C4-2B (cell line): ENCODE results near the gene TEDC1.

Experiments used
- H3K27ac ChIP-seq: fragments of 450-650 bp; 2 replicates; pipeline ENCODE4 v1.5.1; 2017
- ZFX ChIP-seq: fragments of 450-650 bp; IDR thresholded peaks from 2 replicates; pipeline ENCODE4 v1.6.1; 2017
- TF ChIP-seq, protein P1 (sequence below): fragments of 450-650 bp; conservative IDR thresholded peaks from 2 replicates; pipeline ENCODE4 v1.5.1; 2017; ENCODE audit warnings: mild to moderate bottlenecking

Gene TEDC1

DNA sequence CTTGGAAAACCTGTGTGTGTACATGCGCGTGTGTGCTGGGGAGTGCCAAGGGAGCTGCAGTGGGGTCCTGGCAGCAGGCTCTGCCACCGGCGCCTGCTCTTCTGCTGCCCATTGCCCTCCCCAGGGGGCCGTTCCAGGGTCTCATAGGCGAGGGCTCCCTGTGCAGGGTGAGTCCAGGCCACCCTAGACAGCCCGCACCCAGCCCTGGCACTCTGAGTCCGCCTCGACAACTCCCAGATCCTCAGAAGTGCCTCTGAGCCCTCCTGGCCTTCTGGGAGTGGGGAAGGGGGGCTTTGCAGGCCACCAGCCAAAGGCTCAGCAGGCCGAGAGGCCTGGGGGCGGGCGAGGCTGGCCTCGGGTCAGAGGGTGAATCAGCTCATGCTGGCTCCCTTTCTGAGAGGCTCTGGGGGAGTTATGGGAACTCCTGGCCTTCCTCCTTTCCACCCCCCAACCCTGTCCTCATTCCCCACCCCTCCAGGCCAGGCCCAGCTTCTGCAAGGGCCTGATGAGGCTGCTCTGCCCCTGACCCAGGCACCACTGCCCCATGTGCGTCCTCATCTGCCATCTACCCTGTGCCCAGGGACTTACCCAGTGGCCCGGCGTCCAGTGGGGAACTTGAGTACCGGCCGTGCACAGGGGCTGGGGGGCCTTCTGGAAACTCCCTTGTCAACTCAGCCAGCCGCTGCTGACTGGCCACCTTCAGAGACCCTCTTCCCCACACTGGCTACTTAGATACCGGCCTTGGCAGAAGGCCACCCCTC is 2.1 kb upstream of the TEDC1 start:
- peak overlapping the region; percentile 93 for H3K27ac ChIP-seq
- TF ChIP-seq ZFX, result no peak
- TF ChIP-seq, protein P1, sequence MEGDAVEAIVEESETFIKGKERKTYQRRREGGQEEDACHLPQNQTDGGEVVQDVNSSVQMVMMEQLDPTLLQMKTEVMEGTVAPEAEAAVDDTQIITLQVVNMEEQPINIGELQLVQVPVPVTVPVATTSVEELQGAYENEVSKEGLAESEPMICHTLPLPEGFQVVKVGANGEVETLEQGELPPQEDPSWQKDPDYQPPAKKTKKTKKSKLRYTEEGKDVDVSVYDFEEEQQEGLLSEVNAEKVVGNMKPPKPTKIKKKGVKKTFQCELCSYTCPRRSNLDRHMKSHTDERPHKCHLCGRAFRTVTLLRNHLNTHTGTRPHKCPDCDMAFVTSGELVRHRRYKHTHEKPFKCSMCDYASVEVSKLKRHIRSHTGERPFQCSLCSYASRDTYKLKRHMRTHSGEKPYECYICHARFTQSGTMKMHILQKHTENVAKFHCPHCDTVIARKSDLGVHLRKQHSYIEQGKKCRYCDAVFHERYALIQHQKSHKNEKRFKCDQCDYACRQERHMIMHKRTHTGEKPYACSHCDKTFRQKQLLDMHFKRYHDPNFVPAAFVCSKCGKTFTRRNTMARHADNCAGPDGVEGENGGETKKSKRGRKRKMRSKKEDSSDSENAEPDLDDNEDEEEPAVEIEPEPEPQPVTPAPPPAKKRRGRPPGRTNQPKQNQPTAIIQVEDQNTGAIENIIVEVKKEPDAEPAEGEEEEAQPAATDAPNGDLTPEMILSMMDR, result no peak

DNA sequence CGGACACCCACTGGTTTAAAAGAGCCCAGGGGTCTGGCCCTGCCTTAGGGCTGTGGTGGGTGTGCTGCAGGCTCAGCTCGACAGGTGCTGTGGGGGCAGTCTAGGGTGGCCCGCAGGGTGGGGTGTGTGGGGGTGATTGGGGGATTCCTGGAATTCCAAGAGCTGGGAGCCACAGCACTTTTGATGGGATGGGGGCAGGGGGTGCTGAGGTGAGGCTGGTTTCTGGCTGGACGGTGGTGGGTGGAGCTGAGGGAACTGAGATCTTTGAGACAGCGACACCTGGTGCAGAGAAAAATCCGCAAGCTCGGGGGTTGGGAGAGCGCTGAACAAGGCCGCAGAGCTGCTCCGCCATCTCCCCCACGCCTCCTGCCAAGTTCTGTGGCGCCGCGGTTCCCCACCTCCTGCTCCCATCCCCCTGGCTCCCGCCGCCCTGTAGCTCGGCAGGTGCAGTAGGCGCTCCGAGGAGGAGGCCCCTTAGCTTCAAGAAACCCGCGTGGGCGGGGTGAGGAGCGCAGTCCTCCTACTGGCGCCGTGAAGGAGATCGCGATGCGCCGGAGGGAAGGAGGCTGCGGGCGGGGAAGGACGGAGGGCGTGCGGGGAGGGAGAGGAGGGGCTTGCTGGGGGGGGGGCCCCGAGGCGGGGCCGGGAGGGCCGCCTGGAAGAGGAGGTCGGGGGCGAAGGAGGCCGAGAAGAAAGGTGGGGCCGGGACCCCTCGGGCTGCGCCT is 1.3 kb upstream of the TEDC1 start:
- TF ChIP-seq ZFX, result peak; percentile 30; the same call in 1 of the 2 replicates
- TF ChIP-seq, protein P1, result peak; percentile 13
- H3K27ac ChIP-seq, result peak overlapping the region; percentile 93

DNA sequence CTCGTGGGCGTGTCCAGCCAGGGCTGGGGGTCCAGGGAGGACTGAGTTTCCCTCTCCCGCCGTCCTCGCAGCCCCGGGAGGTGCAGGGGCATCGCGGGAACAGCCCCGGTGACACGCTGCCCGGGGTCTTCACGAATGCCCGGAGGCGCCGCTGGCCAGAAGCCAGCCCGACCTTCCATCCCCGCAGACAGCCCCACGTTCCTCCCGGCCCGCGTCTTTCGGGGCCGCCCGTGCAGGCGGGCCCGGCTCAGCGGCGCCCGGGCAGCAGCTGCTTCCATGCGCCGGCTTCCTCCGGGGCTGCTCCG is 827 bp upstream of the TEDC1 start:
- TF ChIP-seq, protein P1, result no peak

DNA sequence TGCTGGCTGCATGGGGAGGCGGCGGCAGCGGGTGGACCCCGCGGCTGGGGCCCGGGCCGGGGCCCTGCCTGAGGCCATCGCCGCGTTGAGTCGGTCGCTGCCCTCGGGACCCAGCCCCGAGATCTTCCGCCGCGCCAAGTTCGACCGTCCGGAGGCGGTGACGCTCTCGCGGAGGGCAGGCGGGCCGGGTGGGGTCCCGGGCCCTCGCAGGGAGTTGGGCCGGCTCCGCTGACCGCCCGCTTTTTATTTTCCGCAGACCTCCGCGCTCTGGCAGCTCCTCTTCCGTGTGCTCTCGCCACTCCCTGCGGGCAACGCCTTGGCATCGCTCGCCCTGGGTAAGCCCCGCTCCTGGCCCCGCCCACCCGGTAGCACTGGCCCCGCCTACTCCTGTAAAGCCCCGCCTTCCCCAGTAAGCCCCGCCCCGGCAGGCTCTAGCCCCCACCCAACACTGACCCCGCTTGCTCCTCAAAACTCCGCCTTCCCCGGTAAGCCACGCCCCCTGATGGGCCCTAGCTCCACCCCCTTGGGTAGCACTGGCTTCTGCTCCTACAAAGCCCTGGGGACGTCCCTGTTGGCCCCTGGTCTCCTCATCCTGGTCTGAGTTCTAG is 424 bp downstream of the TEDC1 start:
- peak overlapping the region; percentile 93 for H3K27ac ChIP-seq
- TF ChIP-seq ZFX, result peak; percentile 41; the same call in 1 of the 2 replicates
- TF ChIP-seq, protein P1, result no peak

More for the DNA sequence above, 827 bp upstream of the TEDC1 start:
- H3K27ac ChIP-seq, result peak overlapping the region; percentile 93

DNA sequence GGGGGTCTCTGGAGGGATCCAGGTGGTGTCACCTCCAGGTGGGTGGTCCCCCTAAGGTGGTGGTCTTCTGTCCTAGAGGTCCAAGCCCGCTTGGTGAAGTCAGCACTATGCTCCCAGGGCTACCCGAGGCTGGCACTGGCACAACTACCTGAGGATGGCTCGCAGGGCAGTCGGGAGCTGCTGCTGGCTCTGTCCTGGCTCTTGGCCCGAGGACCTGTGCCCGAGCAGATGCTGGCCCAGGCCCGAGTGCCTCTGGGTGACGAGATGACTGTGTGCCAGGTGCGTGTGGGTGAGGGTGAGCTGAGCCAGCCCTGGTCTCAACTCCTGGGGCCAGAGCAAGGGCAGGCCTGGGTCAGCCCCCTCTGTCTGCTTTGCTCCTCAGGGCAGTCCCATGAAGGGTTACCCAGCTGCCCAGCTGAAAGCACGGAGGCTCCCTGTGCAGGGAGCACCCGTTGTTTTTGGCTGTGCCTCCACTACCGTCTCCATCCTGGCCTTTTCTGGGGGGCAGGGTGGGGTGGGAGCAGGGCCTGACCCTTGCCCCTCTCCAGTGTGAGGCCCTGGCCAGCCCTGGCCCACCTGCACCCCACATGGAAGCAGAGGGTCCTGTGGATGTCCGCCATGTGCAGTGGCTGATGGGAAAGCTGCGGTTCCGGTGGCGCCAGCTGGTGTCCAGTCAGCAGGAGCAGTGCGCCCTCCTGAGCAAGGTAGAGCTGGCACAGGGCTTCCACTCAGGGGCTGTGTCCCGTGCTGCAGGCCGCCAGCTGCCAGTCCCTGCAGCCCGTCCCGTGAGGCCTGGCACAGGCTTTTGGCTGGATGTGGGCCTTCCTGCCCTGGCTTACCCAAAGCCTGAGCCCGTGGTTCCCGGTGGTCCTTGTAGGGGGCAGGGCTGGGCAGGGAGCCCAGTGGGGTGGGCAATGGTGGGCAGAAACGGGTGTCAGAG is 1.3 kb downstream of the TEDC1 start:
- H3K27ac ChIP-seq, result peak overlapping the region; percentile 93
- TF ChIP-seq, protein P1, result no peak
- no peak for TF ChIP-seq ZFX

DNA sequence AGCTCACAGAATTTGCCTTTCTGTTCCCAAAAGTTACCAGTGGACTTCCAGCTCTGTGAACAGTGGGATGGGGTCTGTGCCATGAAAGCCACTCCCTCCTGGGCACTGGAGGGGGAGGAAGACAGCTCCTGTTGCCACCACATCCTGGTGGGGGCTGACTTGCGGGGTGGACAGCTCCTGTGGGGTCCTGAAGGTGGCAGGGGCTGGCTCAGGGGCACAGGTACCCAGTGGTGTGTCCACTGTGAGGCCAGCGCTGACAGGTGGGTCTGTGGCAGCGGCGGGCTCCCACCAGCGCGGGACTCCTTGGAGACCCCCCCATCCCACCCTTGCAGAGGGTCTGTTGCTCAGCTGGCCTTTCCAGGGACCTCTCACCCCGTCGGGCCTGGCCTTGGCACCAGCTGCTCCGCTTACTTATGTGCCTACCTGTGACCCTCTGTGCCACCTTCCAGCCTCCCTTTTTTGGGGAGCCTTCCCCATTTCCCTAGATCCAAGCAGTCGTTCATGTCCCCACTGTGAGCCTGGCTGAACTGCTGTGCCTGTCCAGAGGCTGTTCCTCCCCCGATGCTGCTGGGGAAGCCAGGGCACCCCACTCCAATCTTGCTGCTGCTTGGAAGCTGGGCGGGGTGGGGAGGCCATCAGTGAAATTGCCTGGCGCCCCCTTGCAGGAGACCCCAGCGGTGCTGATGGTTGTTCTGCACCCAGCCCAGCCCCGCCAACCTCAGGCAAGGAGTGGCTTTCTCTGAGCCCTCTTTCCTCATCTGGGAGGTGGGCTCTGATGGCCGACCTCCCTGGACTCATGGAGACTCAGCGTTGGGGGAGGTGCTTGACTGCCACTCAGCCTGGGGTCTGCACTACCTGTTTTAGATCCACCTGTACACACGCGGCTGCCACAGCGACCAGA is 2.2 kb downstream of the TEDC1 start:
- H3K27ac ChIP-seq, result peak overlapping the region; percentile 93
- TF ChIP-seq, protein P1, result no peak
